ENCODE results near the gene ROR1. TPM values are rescaled to one million over a fixed set of nuclear protein-coding genes. Genes with fewer than 3 reads are reported as not detected.

Gene ROR1
- total RNA-seq, 4 donors from 2014 or later = 10.6 to 21.7 (median 15.1) TPM

DNA sequence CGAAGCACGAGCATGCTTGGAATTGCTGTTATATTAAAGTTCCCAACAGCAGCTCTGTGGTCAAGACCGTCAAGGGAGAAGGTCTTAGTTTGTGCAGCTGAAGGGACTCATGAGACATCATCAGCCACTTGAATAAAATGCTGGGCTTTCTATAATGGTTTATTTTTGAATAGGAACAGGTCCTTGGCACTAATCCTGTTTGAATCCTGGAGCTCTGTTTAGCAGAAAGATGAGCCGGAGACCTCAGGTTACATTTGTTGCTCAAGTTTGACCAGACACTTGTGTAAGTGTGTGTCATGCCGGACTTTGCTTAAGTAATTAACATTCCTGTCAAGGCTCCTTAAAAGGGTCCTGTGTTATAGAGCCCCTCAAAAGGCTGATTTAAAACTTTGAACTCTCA, 186.5 kb downstream of the ROR1 start:
- H3K4me1 ChIP-seq = no peaks in the 10 kb centered on the region
- WGBS = 95% methylated on average over 5 of the region's 5 CpGs

DNA sequence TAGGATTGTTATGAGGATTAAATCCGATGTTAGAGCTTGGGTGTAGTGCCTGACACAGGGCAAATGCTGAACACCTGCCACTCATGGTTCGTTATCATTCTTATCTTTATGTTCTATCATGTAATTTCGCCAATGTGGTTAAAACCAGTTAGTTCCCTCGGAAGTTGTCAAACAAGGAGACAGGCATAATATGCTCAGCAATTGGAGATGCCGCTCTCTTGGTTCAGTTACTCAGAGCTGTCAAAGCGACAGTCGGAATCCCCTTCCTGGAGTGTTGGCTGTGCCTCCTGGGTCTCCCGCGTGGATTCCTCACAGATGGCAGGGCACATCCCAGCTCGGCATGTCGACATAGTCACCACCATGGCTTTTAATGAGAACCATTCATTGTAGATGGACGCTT, 192.2 kb downstream of the ROR1 start:
- WGBS = 68% methylated on average over 7 of the region's 12 CpGs
- H3K4me1 ChIP-seq = no peaks in the 10 kb centered on the region
- no peaks in the 10 kb centered on the region for H3K9me3 ChIP-seq
- no peaks in the 10 kb centered on the region for H3K27me3 ChIP-seq
- no peak for DNase-seq (ENCODE audit: low spot score in 2 of 2)
- no peak overlapping the region for H3K27ac ChIP-seq
- no peaks in the 10 kb centered on the region for H3K36me3 ChIP-seq
- TF ChIP-seq POLR2A (IDR thresholded peaks at IDR 0.05) (no peak), POLR2AphosphoS5 (IDR thresholded peaks at IDR 0.05) (no peak)
- H3K4me3 ChIP-seq = no peak overlapping the region

More for the DNA sequence above, 186.5 kb downstream of the ROR1 start:
- H3K27me3 ChIP-seq = no peaks in the 10 kb centered on the region
- H3K4me3 ChIP-seq = no peak overlapping the region
- TF ChIP-seq POLR2A (IDR thresholded peaks at IDR 0.05) (no peak), EP300 (IDR thresholded peaks at IDR 0.05) (no peak), POLR2AphosphoS5 (IDR thresholded peaks at IDR 0.05) (no peak)
- TF ChIP-seq, protein P1, sequence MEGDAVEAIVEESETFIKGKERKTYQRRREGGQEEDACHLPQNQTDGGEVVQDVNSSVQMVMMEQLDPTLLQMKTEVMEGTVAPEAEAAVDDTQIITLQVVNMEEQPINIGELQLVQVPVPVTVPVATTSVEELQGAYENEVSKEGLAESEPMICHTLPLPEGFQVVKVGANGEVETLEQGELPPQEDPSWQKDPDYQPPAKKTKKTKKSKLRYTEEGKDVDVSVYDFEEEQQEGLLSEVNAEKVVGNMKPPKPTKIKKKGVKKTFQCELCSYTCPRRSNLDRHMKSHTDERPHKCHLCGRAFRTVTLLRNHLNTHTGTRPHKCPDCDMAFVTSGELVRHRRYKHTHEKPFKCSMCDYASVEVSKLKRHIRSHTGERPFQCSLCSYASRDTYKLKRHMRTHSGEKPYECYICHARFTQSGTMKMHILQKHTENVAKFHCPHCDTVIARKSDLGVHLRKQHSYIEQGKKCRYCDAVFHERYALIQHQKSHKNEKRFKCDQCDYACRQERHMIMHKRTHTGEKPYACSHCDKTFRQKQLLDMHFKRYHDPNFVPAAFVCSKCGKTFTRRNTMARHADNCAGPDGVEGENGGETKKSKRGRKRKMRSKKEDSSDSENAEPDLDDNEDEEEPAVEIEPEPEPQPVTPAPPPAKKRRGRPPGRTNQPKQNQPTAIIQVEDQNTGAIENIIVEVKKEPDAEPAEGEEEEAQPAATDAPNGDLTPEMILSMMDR (IDR thresholded peaks at IDR 0.05) = no peak
- H3K36me3 ChIP-seq = no peaks in the 10 kb centered on the region
- no peak for DNase-seq (ENCODE audit: low spot score in 2 of 2)
- H3K27ac ChIP-seq = no peak overlapping the region
- no peaks in the 10 kb centered on the region for H3K9me3 ChIP-seq

DNA sequence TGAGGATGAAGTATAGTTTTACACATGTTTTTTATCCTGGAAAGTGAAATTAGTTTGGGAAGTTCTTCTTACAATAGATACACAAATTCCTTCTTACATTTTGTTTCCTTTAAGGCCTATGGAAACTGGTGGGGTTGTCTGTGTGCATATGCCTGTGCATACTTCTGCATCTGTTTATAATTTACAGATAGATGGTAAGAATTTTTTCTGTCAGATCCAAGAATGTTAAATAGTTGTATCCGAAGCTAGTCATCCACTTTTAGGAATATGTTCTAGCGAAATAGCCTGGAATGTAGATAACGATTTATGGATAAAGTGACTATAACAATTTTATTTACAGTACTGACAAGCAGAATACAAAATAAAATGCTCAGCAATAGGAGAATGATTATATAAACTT, 194.1 kb downstream of the ROR1 start:
- Histone ChIP-seq H3K27ac (no peak overlapping the region), H3K4me1 (no peaks in the 10 kb centered on the region), H3K36me3 (no peaks in the 10 kb centered on the region), H3K9me3 (no peaks in the 10 kb centered on the region), H3K27me3 (no peaks in the 10 kb centered on the region), H3K4me3 (no peak overlapping the region)
- 84% methylated on average over 3 of the region's 3 CpGs for WGBS
- TF ChIP-seq POLR2AphosphoS5 (IDR thresholded peaks at IDR 0.05) (no peak), EP300 (IDR thresholded peaks at IDR 0.05) (no peak), POLR2A (IDR thresholded peaks at IDR 0.05) (no peak)
- TF ChIP-seq, protein P1 (IDR thresholded peaks at IDR 0.05) = no peak
- DNase-seq (ENCODE audit: low spot score in 2 of 2) = no peak

DNA sequence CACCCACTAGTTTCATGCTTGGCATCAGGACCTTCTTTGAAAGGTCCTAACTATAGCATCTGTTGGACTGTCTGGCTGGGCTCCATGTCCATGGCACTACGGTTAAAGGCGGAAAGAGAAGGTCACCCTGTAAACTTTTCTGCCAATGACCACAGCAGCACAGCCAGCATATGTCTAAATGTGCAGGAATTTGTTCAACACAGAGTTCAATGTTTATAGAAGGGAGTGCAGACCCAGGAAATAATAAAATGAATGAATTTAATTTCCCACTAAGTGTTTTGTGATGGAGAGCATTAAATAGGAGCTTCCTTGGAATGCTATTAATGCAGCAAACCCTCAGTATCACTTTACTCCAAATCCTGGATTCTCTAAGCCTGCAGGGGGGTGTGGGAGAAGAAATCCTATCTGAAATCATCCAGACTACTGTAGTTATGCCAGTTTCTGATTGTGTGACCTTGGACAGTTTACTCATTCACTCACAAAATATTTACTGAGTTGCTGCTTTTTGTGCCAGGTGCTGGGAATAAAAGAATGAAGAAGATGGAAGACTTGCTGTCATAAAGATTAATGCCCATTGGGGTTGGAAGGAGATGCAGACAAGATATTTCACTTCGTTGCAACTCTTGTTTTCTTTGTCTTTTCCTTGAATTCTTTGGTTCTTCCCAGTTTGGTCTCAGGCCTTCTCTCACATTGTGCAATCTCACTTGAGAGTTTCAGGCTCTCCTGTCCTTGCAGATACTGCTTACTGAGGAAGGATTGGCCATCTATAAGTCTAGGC, 195.0 kb downstream of the ROR1 start:
- no peaks in the 10 kb centered on the region for H3K27me3 ChIP-seq
- no peaks in the 10 kb centered on the region for H3K36me3 ChIP-seq
- no peaks in the 10 kb centered on the region for H3K9me3 ChIP-seq
- no peak for DNase-seq (ENCODE audit: low spot score in 2 of 2)
- TF ChIP-seq EP300 (IDR thresholded peaks at IDR 0.05) = no peak
- TF ChIP-seq POLR2AphosphoS5 (IDR thresholded peaks at IDR 0.05) = no peak
- no peak for TF ChIP-seq POLR2A (IDR thresholded peaks at IDR 0.05)
- TF ChIP-seq, protein P1 (IDR thresholded peaks at IDR 0.05) = no peak
- no peak overlapping the region for H3K4me3 ChIP-seq
- H3K27ac ChIP-seq = no peak overlapping the region
- no peaks in the 10 kb centered on the region for H3K4me1 ChIP-seq
- WGBS = 60% methylated on average over 3 of the region's 3 CpGs

DNA sequence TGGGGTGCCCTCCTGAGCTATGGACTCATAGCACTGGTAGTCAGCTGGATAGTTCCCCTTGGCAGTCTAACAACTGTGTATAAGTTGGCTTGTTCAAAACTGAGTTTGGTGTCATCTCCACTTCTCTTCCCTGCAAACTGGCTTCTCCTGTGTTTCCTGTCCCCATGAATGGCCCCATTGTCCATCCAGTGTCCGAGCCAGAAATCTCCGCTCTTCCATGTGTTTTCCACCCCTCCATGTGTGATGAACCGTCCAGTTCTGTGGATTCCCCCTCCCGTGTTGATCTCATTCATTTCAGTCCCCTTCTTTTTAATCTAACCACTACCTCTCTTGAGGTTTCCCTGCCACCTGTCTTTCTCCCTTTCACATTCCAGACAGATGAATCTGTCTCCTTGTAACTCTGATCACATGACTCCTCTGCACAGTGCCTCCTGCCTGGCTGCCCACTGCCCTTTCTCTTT, 195.7 kb downstream of the ROR1 start:
- 76% methylated on average over 4 of the region's 4 CpGs for WGBS
- Histone ChIP-seq H3K9me3 (no peaks in the 10 kb centered on the region), H3K4me3 (no peak overlapping the region), H3K27ac (no peak overlapping the region), H3K4me1 (no peaks in the 10 kb centered on the region), H3K27me3 (no peaks in the 10 kb centered on the region), H3K36me3 (no peaks in the 10 kb centered on the region)
- DNase-seq (ENCODE audit: low spot score in 2 of 2) = no peak
- TF ChIP-seq, protein P1 (IDR thresholded peaks at IDR 0.05) = no peak
- TF ChIP-seq POLR2AphosphoS5 (IDR thresholded peaks at IDR 0.05) = no peak
- TF ChIP-seq EP300 (IDR thresholded peaks at IDR 0.05) = no peak
- TF ChIP-seq POLR2A (IDR thresholded peaks at IDR 0.05) = no peak

All from suprapubic skin (tissue), 4 donors.